GM18907 (cell line): ENCODE results near the gene OR1F1.
"Not testable (repeated sequence)": the region's sequence is repeated elsewhere in the genome, so short reads cannot be mapped to it uniquely, and the experiment has no call there.

Experiments used
- ATAC-seq: cut with Tn5 transposase; IDR thresholded peaks from one replicate; pipeline ENCODE4 v1.9.1; 2021; ENCODE audit warnings: mild to moderate bottlenecking, moderate library complexity; ENCODE audit not compliant: unreplicated experiment

OR1F1 gene

GRCh38 chr16:3195975-3196374 lies 8.0 kb downstream of the OR1F1 start:
- no peak for ATAC-seq

- ATAC-seq = not testable (repeated sequence)
These were observed 9.8 kb downstream of the OR1F1 start for GRCh38 chr16:3197694-3198333.

- no peak for ATAC-seq
These were observed 10.5 kb downstream of the OR1F1 start for GRCh38 chr16:3198334-3199072.

GRCh38 chr16:3202903-3203539 lies 15.0 kb downstream of the OR1F1 start:
- no peak for ATAC-seq

DNA sequence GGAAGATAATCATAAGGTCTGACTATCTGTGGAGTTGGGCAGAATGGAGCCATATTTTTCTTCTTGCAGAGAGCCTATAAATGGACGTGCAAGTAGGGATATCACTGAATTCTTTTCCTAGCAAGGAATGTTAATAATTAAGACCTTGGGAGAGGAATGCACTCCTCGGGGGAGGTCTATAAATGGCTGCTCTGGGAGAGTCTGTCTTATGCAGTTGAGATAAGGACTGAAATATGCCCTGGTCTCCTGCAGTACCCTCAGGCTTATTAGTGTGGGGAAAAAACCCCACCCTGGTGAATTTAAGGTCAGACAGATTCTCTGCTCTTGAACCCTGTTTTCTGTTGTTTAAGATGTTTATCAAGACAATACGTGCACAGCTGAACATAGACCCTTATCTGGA lies 17.9 kb downstream of the OR1F1 start:
- not testable (repeated sequence) for ATAC-seq

DNA sequence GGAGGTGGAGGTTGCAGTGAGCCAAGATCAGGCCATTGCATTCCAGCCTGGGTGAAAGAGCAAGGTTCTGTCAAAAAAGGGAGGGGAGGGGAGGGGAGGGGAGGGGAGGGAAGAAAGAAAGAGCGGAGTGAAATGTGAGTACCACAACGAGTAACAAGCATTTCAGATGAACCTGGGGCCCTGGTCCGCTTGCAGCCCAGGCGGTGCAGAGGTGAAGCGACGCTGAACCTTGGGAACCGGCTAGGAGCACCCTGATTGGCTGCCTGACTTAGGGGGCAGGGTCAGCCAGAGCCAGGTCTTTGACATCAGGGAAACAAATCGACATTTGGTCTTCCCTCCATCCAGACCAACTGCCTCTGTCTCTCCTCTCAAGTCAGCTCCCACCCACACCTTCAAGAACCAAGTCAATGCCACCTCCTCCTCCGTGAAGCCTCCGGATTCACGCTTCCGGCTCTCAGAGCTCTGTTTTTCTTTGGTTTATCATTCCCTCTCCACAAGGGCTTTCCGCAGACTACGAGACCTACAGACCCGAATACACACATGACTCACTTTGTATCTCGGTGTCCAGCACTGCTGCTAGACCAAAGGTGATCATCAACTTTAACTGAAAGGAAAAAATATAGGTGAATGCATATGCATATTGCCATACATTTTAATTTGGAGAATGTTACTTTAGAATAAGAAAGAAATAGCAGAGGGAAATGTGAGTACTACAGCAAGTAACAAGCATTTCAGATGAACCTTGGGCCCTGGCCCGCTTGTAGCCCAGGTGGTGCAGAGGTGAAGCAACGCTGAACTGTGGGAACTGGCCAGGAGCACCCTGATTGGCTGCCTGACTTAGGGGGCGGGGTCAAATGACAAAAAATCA lies 19.3 kb downstream of the OR1F1 start:
- no peak for ATAC-seq

GRCh38 chr16:3212006-3212405 lies 24.0 kb downstream of the OR1F1 start:
- ATAC-seq = no peak

GRCh38 chr16:3212567-3212966 lies 24.6 kb downstream of the OR1F1 start:
- no peak for ATAC-seq

GRCh38 chr16:3214904-3215600 lies 27.0 kb downstream of the OR1F1 start:
- ATAC-seq = no peak

DNA sequence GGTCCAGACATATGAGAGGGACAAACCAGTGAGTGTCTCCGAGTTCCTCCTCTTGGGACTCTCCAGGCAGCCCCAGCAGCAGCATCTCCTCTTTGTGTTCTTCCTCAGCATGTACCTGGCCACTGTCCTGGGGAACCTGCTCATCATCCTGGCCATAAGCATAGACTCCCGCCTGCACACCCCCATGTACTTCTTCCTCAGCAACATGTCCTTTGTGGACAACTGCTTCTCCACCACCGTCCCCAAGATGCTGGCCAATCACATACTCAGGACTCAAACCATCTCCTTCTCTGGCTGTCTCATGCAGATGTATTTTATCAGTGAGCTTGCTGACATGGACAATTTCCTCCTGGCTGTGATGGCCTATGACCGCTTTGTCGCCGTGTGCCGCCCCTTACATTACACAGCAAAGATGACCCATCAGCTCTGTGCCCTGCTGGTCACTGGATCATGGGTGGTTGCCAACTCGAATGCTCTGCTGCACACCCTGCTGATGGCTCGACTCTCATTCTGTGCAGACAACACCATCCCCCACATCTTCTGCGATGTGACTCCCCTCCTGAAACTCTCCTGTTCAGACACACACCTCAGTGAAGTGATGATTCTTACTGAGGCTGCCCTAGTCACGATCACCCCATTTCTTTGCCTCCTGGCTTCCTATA lies 27.7 kb downstream of the OR1F1 start:
- ATAC-seq = no peak

DNA sequence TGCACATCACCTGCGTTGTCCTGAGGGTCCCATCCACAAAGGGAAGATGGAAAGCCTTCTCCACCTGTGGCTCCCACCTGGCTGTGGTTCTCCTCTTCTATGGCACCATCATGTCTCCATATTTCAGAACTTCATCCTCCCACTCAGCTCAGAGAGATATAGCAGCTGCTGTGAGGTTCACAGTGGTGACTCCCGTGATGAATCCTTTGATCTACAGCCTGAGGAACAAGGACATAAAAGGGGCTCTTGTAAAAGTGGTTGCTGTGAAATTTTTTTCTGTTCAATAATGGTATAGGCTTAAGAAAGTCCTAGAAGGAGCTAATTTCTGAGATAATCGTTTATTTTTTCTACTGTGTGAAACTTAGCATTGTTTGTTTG lies 28.2 kb downstream of the OR1F1 start:
- no peak for ATAC-seq

DNA sequence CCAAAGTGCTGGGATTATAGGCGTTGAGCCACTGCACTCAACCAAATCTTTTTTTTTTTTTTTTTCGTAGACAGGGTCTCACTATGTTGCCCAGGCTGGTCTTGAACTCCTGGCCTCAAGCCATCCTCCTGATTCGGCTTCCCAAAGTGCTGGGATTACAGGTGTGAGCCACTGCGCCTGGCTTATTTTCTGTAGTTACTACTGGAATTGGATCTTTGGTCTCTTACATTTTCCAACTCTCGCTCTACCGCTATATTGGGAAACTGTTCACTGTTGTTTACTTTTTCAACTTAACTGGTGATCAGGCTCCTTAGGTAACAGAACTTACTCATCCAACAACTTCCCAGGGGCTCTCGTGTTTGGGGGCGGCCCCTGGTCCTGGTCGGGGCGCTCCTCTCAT lies 32.8 kb downstream of the OR1F1 start:
- no peak for ATAC-seq

- ATAC-seq = no peak
These were observed 36.0 kb downstream of the OR1F1 start for GRCh38 chr16:3223913-3224515.

DNA sequence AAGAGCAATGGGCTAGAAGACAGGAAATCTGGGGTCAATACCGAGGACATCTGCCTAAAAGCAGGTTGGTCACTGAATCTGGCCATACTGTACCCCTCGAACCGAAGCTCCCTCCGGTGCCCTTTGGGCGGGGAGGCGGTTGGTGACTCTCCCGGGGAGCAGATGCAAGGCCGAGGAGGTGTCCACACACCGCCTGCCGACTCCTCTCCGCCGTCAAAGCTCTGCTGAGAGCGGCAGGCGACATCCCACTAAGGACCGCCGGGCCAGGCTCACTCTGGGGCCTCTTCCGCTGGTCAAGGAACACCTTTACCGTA lies 46.5 kb downstream of the OR1F1 start:
- no peak for ATAC-seq

DNA sequence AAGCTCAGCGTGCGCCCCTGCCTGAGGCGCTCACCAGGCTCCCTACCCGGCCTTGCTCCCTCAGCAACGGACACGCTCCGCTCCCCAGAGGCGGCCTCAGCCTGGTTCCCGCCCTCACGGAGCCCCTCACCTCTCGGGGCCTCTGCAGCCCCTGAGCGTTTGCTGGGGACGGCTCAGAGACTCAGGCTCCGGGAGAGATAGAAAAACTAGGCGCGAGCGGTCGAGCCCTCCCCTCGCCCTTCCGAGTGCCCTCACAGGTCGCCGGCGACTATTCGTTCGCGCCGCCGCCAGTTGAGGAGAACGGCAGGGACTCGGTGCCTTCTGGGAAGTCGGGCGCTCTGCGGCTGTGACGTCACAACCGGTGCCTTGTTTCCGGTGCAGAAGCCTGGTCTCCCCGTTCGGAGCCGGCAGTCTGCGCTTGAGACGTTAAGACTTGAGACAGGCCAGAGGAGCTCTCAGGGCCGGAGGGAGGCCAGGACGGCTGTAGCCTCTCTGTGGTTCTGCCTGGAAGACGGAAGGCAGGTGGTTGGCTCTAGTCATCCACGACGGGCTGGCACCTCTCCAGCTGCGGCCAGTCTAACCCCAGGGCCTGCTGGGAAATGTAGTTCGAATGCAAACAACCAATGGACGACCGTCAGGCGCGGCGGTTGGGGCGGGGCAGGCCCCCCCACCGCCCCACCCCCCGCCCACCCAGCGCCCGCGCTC lies 47.0 kb downstream of the OR1F1 start, which contains the start of gene ZNF200:
TSS of gene ZNF200 (minus strand) at position 302 of the 705 bp plus-strand sequence. CDS start 1,403 bp downstream, outside the sequence.
- ATAC-seq = peak; percentile 94

- no peak for ATAC-seq
These were observed 48.1 kb downstream of the OR1F1 start for GRCh38 chr16:3235856-3236669.

GRCh38 chr16:3241761-3242160 lies 53.8 kb downstream of the OR1F1 start:
- no peak for ATAC-seq

GRCh38 chr16:3242709-3243108 lies 54.7 kb downstream of the OR1F1 start:
- no peak for ATAC-seq
